MM.1S (cell line): ENCODE measurements around the gene ARMC8.

Source experiments
- DNase-seq: peaks from one replicate; pipeline ENCODE4 v3.0.0-alpha.2; 2015
- H2AFZ ChIP-seq: fragments of 300-600 bp; sonication (generic); 2 replicates; pipeline ENCODE4 v1.6.0; 2016; ENCODE audit warnings: antibody characterized with exemption, low read length
- H3F3A ChIP-seq: fragments of 300-600 bp; sonication (generic); 2 replicates; pipeline ENCODE4 v1.6.1; 2016; ENCODE audit warnings: mild to moderate bottlenecking, antibody characterized with exemption, low read length, moderate library complexity, mixed read lengths; ENCODE audit not compliant: insufficient read depth
- H3K27ac ChIP-seq: fragments of 300-600 bp; sonication (generic); 2 replicates; pipeline ENCODE4 v1.5.1; 2016; ENCODE audit warnings: mild to moderate bottlenecking, low read length
- H3K27me3 ChIP-seq: fragments of 300-600 bp; sonication (generic); replicated peaks from 2 replicates; pipeline ENCODE4 v1.6.0; 2016; ENCODE audit warnings: low read length; ENCODE audit not compliant: insufficient read depth
- H3K36me3 ChIP-seq: fragments of 300-600 bp; sonication (generic); replicated peaks from 2 replicates; pipeline ENCODE4 v1.6.1; 2016; ENCODE audit warnings: mild to moderate bottlenecking, low read length, mixed read lengths; ENCODE audit not compliant: insufficient read depth
- H3K4me1 ChIP-seq: fragments of 300-600 bp; sonication (generic); 2 replicates; pipeline ENCODE4 v1.6.1; 2016; ENCODE audit warnings: low read length, mixed read lengths
- H3K4me2 ChIP-seq: fragments of 300-600 bp; sonication (generic); 2 replicates; pipeline ENCODE4 v1.6.0; 2016; ENCODE audit warnings: low read depth, low read length
- H3K4me3 ChIP-seq: fragments of 300-600 bp; sonication (generic); 2 replicates; pipeline ENCODE4 v1.5.1; 2016; ENCODE audit warnings: low read length, mixed read lengths
- H3K79me2 ChIP-seq: fragments of 300-600 bp; sonication (generic); 2 replicates; pipeline ENCODE4 v1.6.1; 2016; ENCODE audit warnings: mixed run types, low read length, mixed read lengths
- H3K9ac ChIP-seq: fragments of 300-600 bp; sonication (generic); 2 replicates; pipeline ENCODE4 v1.6.1; 2016; ENCODE audit warnings: low read length, mixed read lengths
- H3K9me2 ChIP-seq: fragments of 300-600 bp; sonication (generic); replicated peaks from 2 replicates; pipeline ENCODE4 v1.6.1; 2016; ENCODE audit warnings: mild to moderate bottlenecking, low read length, mixed read lengths; ENCODE audit not compliant: insufficient read depth
- H3K9me3 ChIP-seq: fragments of 300-600 bp; sonication (generic); replicated peaks from 2 replicates; pipeline ENCODE4 v1.6.1; 2016; ENCODE audit warnings: mild to moderate bottlenecking, low read length, mixed read lengths; ENCODE audit not compliant: insufficient read depth
- H4K20me1 ChIP-seq: fragments of 300-600 bp; sonication (generic); 2 replicates; pipeline ENCODE4 v1.6.1; 2016; ENCODE audit warnings: mild to moderate bottlenecking, low read length, moderate library complexity, mixed read lengths; ENCODE audit not compliant: insufficient read depth
- CTCF ChIP-seq: fragments of 300-600 bp; sonication (generic); IDR thresholded peaks from 2 replicates; pipeline ENCODE4 v1.5.1; 2016; ENCODE audit warnings: antibody characterized with exemption, low read length, mixed read lengths
- EZH2 ChIP-seq: fragments of 300-600 bp; sonication (generic); optimal IDR thresholded peaks from 2 replicates; pipeline ENCODE3; 2017; ENCODE audit warnings: low read depth, mild to moderate bottlenecking, antibody characterized with exemption, low read length, mixed read lengths
- EZH2phosphoT487 ChIP-seq: fragments of 300-600 bp; sonication (generic); IDR thresholded peaks from 2 replicates; pipeline ENCODE4 v1.6.1; 2018; ENCODE audit warnings: antibody characterized with exemption, low read length

ARMC8 gene

GRCh38 chr3:138245026-138245425 is 57.9 kb downstream of the ARMC8 start:
- H3K4me3 ChIP-seq = no peak overlapping the region
- no peaks in the 10 kb centered on the region for H3K4me1 ChIP-seq
- H3K36me3 ChIP-seq = no peaks in the 10 kb centered on the region; the same call in 1 of the 2 replicates
- H3K4me2 ChIP-seq = no peak overlapping the region
- no peak overlapping the region for H3K27ac ChIP-seq
- DNase-seq = no peak
- no peaks in the 10 kb centered on the region for H4K20me1 ChIP-seq
- H3K9me2 ChIP-seq = no peaks in the 10 kb centered on the region
- no peak overlapping the region for H2AFZ ChIP-seq
- H3K9me3 ChIP-seq = no peaks in the 10 kb centered on the region
- no peaks in the 10 kb centered on the region for H3K27me3 ChIP-seq
- H3K9ac ChIP-seq = no peak overlapping the region
- no peak for TF ChIP-seq CTCF
- H3F3A ChIP-seq = no peaks in the 10 kb centered on the region
- no peaks in the 10 kb centered on the region for H3K79me2 ChIP-seq

- Histone ChIP-seq H3K9me3 (no peaks in the 10 kb centered on the region), H3K4me3 (no peak overlapping the region), H3K27me3 (no peaks in the 10 kb centered on the region), H3K4me1 (no peaks in the 10 kb centered on the region), H3K4me2 (no peak overlapping the region), H3K9me2 (no peaks in the 10 kb centered on the region), H3F3A (no peaks in the 10 kb centered on the region), H3K79me2 (no peaks in the 10 kb centered on the region), H3K27ac (no peak overlapping the region), H4K20me1 (no peaks in the 10 kb centered on the region), H3K9ac (no peak overlapping the region), H2AFZ (no peak overlapping the region), H3K36me3 (no peaks in the 10 kb centered on the region; the same call in 1 of the 2 replicates)
- no peak for DNase-seq
- TF ChIP-seq EZH2 (no peak), EZH2phosphoT487 (no peak), CTCF (no peak)
Observed at GRCh38 chr3:138249636-138250035, 62.5 kb downstream of the ARMC8 start.

- no peaks in the 10 kb centered on the region for H3K79me2 ChIP-seq
Observed at GRCh38 chr3:138253609-138254008, 66.5 kb downstream of the ARMC8 start.

More at GRCh38 chr3:138253609-138254008, 66.5 kb downstream of the ARMC8 start:
- Histone ChIP-seq H3K36me3 (no peaks in the 10 kb centered on the region), H3K27ac (no peak overlapping the region), H3K27me3 (no peaks in the 10 kb centered on the region), H2AFZ (no peak overlapping the region), H4K20me1 (no peaks in the 10 kb centered on the region), H3K9me2 (no peaks in the 10 kb centered on the region), H3K4me3 (no peak overlapping the region), H3K4me2 (no peak overlapping the region), H3F3A (no peaks in the 10 kb centered on the region), H3K4me1 (peaks cover 11% of the 10 kb centered on the region), H3K9me3 (no peaks in the 10 kb centered on the region), H3K9ac (no peak overlapping the region)
- TF ChIP-seq EZH2phosphoT487 (no peak), CTCF (no peak), EZH2 (no peak)
- no peak for DNase-seq
